Activated CD4-positive, CD25-positive, alpha-beta regulatory T cell treated with anti-CD3 and anti-CD28 coated beads, Interleukin-2, amount 50 U/mL, for 72 hours (primary cell): Measurements from ENCODE around the gene SLC23A2.
"Not testable (repeated sequence)": the region's sequence is repeated elsewhere in the genome, so short reads cannot be mapped to it uniquely, and the experiment has no call there.

Experiments used
- DNase-seq: peaks from one replicate; pipeline ENCODE4 v3.0.0; 2021

The SLC23A2 gene

GRCh38 chr20:5004825-5005224 is 3.5 kb upstream of the SLC23A2 start:
- DNase-seq, result not testable (repeated sequence)

DNA sequence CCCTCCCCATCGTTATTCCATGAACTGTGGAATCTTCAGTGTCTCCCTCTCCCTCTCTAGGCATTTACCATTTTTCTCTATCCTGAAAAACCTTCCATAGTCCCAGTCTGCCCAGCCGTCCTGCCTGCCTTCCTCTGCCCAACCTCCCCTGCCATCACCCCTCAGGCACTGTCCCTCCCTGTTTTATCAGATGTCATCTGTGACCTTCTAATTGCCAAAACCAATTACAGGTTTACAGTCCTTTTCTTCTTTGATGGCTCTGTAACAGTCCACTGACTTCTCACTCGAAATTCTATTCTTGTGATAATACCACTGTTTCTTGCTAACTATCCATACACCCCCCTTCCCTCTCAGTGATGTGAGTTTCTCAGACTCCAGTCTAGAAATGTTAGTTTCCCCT is 2.3 kb upstream of the SLC23A2 start:
- DNase-seq, result no peak

GRCh38 chr20:5002077-5002413 is 735 bp upstream of the SLC23A2 start:
- no peak for DNase-seq

DNA sequence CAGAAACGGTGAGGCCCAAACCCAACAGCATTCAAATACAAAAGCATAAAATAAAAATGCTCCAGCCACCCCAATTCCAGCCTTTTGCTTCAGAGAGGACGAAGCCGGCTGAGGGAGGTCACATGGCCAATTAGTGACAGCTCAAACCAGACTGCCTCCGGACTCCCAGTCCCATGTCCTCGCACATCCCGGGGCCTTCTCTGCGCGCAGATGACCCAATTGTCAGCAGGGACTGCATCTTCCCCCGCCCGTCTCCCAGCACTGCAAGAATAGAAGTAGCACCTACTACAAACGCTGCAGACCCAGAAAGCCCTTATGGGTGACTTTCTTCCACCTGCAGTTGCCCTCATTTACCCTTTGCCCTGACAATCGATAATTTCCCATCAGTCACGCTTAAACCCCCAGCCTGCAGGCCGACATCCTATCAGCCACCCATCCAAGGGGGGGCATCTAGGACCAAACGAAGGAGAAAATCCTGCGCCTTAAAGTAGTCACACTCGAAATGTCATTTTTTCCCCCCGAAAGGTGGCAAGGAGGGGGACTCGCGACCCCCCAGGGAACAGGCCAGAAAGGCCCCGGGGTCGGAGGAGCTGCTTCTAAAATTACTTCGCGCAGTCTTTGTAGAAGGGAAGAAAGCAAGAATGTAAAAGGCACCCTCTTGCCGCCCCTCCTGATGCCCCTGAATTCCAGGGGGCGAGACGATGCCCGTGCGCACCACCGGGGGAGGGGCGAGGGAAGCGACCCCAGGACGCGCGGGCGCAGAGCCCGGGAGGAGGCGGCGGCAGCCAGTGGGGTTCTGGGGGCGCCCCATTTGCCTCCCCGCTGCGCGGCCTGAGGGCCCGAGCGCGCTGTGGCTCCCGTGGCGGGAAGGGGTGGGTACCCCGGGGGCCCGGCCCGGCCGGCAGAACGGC is 792 bp downstream of the SLC23A2 start:
- peak; percentile 36 for DNase-seq

- DNase-seq, result no peak
These were observed 1.5 kb downstream of the SLC23A2 start for GRCh38 chr20:4999788-5000187.

DNA sequence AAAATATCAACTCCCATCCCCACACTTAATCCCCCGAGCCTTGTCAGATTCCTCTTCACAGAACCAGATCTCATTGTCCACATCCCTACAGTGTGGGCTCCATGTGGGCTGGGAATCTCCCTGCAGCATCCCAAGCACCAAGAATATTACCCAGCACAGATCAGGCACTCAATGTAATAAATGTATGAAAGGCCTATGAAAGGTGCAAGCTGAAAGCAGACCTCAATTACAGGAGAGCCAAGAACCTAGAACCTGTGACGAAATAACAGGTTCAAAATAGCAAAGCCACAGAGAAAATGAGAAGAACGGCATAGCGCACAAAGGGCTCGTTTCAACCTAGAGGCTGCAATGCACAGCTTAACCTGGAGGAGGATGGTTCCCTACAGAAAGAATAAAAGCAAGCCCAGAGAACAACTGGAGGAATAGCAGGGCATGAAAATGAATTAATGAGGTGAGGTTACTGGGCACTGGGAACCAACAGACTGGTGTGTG is 3.1 kb downstream of the SLC23A2 start:
- no peak for DNase-seq

DNA sequence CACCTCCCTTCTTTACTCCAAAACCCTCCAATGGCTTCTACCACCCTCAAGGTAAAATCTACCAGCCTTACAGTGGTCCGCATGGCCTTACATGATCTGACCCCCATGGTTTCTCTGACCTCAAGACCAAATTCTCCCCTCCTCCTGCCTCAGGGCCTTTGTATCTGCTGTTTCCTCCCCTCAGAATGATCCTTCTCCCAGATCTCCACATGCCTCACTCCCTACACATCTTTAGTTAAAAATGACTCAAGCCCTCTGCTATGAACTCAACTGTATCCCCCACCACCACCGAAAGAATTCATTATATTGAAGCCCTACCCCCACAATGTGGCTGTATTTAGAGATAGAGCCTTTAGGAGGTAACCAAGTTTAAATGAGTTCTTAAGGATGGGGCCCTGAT is 4.1 kb downstream of the SLC23A2 start:
- DNase-seq, result no peak

- DNase-seq, result no peak
These were observed 11.7 kb downstream of the SLC23A2 start for GRCh38 chr20:4989570-4989969.

- DNase-seq, result no peak
These were observed 14.2 kb downstream of the SLC23A2 start for GRCh38 chr20:4987130-4987529.

- no peak for DNase-seq
These were observed 15.7 kb downstream of the SLC23A2 start for GRCh38 chr20:4985658-4986057.

DNA sequence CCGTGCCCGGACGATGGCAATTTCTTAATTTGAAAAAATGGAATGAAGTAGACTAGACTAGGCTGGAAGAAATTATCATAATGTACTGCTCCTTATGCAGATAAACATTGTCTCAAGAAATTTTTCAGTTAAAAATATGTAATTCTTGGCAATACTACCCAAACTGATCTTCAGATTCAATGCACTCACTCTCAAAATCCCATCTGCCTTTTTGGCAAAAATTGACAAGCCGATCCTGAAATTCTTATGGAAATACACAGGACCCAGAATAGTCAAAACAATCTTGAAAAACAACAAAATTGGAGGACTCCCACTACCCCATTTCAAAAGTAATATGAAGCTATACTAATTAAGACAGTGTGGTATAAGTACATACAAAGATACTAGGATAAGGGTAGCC is 19.0 kb downstream of the SLC23A2 start:
- no peak for DNase-seq

DNA sequence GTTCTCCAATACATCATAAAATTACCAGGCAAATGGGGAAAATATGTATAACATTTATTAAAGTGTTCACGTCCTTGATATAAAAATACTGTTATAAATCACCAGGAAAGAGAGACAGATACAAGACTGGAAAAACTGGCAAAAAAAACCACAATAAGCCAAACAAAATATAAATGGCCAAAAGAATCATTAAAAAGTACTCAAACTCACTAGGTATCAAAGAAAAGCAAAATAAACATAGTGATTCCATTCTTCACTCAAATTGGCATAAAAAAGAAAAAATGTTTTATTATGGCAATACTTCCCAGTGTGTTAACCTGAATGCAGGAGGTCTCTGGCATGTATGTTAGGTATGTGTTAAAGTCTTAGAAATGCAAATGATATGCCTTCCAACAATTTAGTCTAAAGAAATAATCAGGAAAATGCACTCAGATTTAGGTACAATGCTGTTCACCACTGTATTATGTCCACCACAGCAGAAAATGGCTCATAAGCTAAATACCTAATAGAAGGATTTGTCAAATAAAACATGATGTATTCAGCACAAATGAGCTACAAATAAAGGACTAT is 21.4 kb downstream of the SLC23A2 start:
- no peak for DNase-seq

- DNase-seq, result no peak
These were observed 23.0 kb downstream of the SLC23A2 start for GRCh38 chr20:4978050-4978918.

DNA sequence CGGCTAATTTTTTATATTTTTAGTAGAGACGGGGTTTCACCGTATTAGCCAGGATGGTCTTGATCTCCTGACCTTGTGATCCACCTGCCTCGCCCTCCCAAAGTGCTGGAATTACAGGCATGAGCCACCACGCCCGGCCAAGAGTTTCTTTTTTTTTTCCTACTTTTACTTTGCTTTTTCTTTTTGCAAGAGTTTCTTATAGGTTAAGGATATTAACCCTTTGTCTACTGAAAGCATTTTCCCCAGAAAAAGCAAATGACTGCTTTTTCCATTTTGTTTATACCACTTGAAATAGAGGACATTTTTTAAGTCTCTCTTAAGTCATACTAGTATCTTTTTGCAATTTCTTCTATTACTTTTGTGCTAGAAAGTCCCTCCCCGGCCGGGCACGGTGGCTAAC is 25.3 kb downstream of the SLC23A2 start:
- not testable (repeated sequence) for DNase-seq

- peak; percentile 53 for DNase-seq
These were observed 27.8 kb downstream of the SLC23A2 start for GRCh38 chr20:4973330-4974097.

DNA sequence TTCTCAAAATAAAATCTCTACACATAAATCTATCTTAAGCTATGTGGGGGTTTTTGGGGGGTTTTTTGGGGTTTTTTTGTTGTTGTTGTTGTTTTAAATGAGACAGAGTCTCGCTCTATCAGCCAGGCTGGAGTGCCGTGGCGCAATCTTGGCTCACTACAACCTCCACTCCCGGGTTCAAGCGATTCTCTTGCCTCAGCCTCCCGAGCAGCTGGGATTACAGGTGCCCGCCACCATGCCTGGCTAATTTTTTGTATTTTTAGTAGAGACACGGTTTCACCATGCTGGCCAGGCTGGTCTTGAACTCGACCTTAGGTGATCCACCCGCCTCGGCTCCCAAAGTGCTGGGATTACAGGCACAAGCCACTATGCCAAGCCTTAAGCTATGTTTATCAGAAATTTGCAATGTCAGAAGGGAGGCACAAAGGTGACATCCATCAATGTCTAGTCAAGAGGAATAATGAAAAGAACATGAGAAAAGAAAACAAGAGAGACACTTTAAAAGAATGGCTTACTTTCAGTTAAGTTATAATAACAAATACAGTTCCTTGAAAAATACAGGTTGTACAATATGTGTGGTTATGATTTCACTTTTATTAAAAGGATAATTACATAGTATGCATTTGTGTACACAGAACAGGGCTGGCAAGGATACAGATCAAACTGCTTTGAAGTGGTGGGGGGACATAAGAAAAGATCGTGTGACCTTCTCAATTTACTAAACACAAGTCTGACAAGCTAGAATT is 28.6 kb downstream of the SLC23A2 start:
- no peak for DNase-seq

- no peak for DNase-seq
These were observed 30.2 kb downstream of the SLC23A2 start for GRCh38 chr20:4971064-4971463.

- no peak for DNase-seq
These were observed 33.4 kb downstream of the SLC23A2 start for GRCh38 chr20:4967752-4968477.

DNA sequence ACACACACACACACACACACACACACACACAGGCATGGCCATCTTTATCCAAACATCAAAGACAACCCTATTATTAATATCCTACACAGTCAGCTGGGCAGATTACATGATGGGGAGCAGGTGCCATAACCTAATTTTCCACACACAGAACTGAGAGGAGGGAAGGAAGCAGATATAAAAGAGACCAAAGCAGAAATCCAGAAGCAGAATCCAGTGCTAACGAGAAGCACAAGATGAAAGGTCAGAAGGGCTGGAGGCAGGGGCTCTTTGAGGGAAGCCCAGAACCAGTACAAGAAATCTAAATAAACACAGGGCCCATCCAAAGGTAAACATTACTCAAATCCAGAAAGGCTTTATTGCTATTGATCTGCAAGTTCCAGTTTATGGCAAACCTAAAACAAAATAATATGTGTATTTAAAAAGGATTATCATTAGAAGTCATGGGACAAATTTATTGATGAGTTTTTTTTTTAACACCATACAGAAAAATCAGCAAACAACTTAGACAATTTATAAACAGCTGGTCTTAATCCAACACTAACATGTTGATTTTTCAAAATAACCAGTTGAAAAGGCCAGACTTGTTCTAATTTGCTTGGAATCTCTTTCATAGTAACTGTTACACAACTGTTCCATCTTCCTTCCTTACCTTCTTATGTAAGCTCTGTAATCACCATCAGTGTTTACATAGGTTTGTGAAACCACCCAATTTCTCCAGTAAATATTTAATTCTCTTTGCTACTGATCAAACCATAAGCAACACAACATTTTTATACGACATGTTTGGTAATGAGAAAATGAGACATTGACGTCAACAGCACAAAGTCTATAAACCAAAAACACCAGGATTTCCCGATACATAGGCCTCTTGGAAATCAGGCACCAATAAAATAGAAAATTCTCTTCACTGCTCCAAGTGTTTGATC is 34.2 kb downstream of the SLC23A2 start:
- DNase-seq, result no peak

DNA sequence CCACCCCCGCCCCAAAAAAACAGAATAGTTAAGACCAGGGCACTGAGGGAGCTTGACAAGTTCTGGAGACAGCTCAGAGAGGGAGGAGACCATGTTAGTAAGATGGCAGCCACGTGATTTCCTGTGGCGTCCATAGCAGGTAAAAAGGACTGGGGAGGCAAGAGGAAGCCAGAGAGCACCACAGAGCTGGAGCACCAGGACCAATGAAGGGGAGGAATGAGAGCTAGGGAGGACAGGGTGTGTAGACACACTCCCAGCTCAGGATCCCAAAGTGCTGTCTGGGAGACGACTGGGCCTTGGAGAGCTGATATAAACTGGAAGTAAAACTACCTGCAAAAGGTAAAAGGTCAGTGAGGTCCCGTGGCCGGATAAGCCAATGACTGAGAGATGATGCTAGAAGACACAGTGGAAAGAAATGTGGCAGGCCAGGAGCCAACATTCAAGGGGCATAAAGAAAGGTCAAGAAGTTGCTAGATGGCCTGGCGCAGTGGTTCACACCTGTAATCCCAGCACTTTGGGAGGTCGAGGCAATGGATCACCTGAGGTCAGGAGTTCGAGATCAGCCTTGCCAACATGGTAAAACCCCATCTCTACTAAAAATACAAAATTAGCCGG is 39.0 kb downstream of the SLC23A2 start:
- peak; percentile 33 for DNase-seq
